GDM1 (cell line): Measurements from ENCODE around the gene CHMP2A.
"Not testable (repeated sequence)": the region's sequence is repeated elsewhere in the genome, so short reads cannot be mapped to it uniquely, and the experiment has no call there.

ENCODE experiments used
- DNase-seq: peaks from one replicate; lab custom pipeline; 2025; lab: John Stamatoyannopoulos, UW

The CHMP2A gene

DNA sequence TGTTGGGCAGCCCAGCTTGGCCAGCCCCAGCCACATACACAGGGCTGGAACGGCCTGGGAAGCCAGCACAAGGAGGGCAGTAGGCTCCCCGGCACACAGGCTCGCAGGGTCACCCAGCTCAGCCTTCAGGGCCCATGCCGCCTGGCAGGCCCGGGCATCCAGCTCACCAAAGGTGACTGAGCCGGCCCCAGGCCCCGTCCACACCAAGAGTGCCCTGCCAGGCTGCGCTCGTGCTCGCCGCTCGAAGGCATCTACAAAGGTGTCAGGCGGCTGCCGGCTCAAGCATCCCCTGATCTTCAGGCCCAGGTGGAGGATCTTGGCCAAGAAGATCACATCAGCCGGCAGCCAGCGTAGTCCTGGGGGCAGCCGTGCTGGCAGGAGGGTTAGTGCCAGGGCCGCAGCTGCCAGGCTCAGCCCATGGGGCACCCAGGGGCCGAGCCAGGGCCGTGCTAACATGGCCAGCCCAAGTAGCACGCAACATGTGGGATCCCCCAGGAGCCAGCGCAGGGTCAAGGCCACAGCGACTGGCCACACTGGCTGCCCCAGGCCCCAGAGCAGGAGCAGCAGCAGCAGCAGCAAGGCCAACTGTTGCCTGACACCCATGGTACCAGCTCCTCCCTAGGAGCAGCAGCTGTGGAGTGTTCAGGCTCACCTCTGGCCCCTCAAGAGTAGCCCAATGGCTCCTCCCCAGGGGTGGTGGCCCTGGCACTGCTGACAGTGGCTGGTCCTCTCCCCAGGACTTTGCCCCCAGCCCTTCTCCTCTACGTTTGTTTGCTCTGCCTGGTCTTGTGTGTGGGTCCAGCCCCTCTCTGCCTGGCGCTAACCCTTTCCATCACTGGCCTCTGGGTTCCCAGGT, 43.3 kb downstream of the CHMP2A start, which contains the start of gene SLC27A5:
Gene SLC27A5, minus strand, starts transcription at position 640 of the 856 bp plus-strand sequence. Its CDS starts 37 bp downstream, at position 603.
- no peak for DNase-seq

DNA sequence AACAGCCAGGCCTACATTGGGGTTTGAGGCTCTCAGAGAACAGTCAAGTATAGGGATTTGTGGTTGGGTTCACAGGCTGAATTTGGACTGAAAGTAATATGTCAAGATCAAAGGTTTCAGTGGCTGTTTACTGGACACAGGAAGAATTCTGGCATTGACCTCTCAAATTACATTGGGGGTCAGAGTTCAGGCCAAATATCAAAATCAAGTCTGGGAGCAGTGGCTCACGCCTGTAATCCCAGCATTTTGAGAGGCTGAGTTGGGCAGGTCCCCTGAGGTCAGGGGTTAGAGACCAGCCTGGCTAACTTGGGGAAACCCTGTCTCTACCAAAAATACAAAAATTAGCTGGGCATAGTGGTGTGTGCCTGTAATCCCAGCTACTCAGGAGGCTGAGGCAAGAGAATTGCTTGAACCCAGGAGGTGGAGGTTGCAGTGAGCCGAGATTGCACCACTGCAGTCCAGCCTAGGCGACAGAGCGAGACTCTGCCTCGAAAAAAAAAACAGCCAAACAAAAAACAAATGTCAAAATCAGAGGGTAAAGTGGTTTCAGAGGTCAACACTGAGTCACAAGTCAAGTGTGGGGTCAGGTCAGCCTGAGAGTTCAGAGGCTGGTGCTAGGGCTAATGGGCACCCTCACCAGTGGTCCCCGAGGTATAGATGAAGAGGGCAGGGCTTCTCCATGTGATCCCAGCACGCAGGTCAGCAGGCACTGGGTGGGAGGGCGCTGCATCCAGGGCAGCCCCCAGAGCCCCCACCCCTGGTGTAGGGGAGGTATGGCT, 44.6 kb downstream of the CHMP2A start:
- no peak for DNase-seq

DNA sequence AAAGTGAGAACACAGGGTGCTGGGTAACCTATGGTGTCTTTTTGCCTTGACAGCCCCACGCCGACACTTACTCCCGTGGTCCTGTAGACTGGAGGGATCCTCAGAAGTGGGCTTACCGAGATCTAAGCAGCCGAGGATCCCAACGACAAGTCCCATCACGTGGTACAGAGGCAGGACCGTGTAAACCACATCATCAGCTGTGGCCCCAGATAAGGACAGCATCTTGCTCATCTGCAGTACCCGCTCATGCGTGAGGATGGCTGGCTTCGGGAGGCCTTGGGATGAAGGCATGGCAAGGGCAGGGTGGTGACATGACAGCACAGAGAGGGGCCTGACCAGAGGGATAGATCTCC, 45.2 kb downstream of the CHMP2A start:
- no peak for DNase-seq

DNA sequence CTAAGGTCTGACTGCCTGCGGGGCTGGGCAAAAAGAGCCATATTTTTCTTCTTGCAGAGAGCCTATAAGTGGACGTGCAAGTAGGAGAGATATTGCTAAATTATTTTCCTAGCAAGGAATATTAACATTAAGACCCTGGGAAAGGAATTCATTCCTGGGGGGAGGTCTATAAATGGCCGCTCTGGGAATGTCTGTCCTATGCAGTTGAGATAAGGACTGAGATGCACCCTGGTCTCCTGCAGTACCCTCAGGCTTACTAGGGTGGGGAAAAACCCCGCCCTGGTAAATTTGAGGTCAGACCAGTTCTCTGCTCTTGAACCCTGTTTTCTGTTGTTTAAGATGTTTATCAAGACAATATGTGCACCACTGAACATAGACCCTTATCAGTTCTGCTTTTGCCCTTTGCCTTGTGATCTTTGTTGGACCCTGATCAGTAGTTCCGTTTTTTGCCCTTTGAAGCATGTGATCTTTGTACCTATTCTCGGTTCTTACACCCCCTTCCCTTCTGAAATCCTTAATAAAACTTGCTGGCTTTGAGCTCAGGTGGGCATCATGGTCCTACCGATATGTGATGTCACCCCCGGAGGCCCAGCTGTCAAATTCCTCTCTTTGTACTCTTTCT, 47.2 kb downstream of the CHMP2A start:
- not testable (repeated sequence) for DNase-seq
